Measurements from ENCODE around the gene FAM234B. TPM values are rescaled to one million over a fixed set of nuclear protein-coding genes. Genes with fewer than 3 reads are reported as not detected.

FAM234B gene
- total RNA-seq, 1 experiment from 2014 or later, result 20.8 TPM

DNA sequence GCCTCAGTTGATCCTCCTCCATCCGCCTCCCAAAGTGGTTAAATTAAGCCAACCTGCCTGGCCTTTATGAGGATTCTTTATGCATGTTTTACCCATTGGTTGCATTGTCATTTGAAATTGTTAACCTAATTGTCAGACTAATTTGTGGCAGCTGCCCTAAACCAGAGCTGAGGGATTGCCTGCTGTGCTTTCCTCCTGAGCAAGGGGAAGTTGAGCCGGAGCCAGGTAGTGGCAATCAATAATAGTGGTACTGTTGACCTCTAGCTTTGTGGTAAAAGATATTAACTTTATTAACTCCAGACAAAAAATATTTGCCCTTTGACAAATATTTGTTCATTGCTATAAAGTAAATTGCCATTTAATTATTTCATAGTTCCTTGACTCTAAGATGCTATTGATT lies 38.5 kb upstream of the FAM234B start:
- Histone ChIP-seq H3K4ac (ENCODE audit: low read depth, low read length) (no peak overlapping the region), H2BK20ac (ENCODE audit: low read depth, low read length, poor library complexity, severe bottlenecking) (no peak overlapping the region), H2AK5ac (ENCODE audit: insufficient read length, low read length) (no peak overlapping the region), H3T11ph (ENCODE audit: low read length) (no peak overlapping the region), H3K23me2 (ENCODE audit: insufficient read length, low read depth, low read length, poor library complexity, severe bottlenecking) (peaks cover 8% of the 10 kb centered on the region), H4K91ac (ENCODE audit: insufficient read length, low read depth, low read length) (no peak overlapping the region), H3K9ac (ENCODE audit: extremely low read depth, insufficient read length, low read length) (no peak overlapping the region), H3K18ac (ENCODE audit: insufficient read length, low read depth, low read length) (no peak overlapping the region), H2BK12ac (ENCODE audit: insufficient read length, low read depth, low read length) (no peak overlapping the region), H2BK120ac (ENCODE audit: low read depth, low read length, poor library complexity, severe bottlenecking) (no peak overlapping the region), H3K14ac (ENCODE audit: insufficient read depth, low read length) (no peak overlapping the region), H3K23ac (ENCODE audit: insufficient read length, low read depth, low read length) (no peak overlapping the region), H4K20me1 (ENCODE audit: control insufficient read depth, insufficient read depth, insufficient read length) (no peaks in the 10 kb centered on the region), H3K9me3 (ENCODE audit: control insufficient read depth, low read depth, low read length) (no peaks in the 10 kb centered on the region), H4K5ac (ENCODE audit: insufficient read length, low read depth, low read length) (no peak overlapping the region), H2BK5ac (ENCODE audit: insufficient read length, low read length) (no peak overlapping the region), H3K79me1 (ENCODE audit: insufficient read depth, low read depth, low read length, poor library complexity, severe bottlenecking) (no peaks in the 10 kb centered on the region), H3K27me3 (ENCODE audit: insufficient read depth, low read length) (no peaks in the 10 kb centered on the region; the same call in 1 of the 2 replicates), H3K56ac (ENCODE audit: insufficient read length, low read depth, low read length) (no peak overlapping the region), H3K4me2 (ENCODE audit: insufficient read depth, insufficient read length, low read length) (peak overlapping the region; percentile 21), H4K8ac (replicated peaks; ENCODE audit: insufficient read length, low read depth, low read length) (no peak overlapping the region), H3K27ac (ENCODE audit: insufficient read length, low read depth, low read length) (peak overlapping the region; percentile 34), H3K4me1 (ENCODE audit: insufficient read depth, low read length) (peaks cover 7% of the 10 kb centered on the region; the same call in 1 of the 2 replicates), H3K79me2 (ENCODE audit: insufficient read depth, low read length) (no peaks in the 10 kb centered on the region), H2BK15ac (ENCODE audit: low read depth, low read length) (no peak overlapping the region), H2AFZ (ENCODE audit: low read length) (no peak overlapping the region)
- H3K27ac Mint-ChIP-seq, result peak overlapping the region in 2 of 3 experiments; percentile 42 to 83; a peak in 2 of 7 replicates
- no peak for DNase-seq
- peak overlapping the region in 1 of 2 experiments; percentile 25; a peak in 1 of 5 replicates for H3K4me3 Mint-ChIP-seq
- peaks cover 0 to 3% of the 10 kb centered on the region in 2 experiments; a peak in 2 of 5 replicates for H3K9me3 Mint-ChIP-seq
- no peak for TF ChIP-seq CTCF (conservative IDR thresholded peaks at IDR 0.05)
- peaks cover 25 to 36% of the 10 kb centered on the region in 2 experiments for H3K4me1 Mint-ChIP-seq
- no CpG with 5 or more reads among the region's 2 CpGs for WGBS (ENCODE audit: extremely low coverage, insufficient read length, low lambda C conversion rate)
- peaks cover 23% of the 10 kb centered on the region for H3K27me3 Mint-ChIP-seq (ENCODE audit: low read depth)
- H3K36me3 Mint-ChIP-seq (ENCODE audit: insufficient read depth in 1 of 3, low read depth in 3 of 3), result peaks cover 4 to 15% (median 14%) of the 10 kb centered on the region in 3 experiments
